GM21360 (cell line): Measurements from ENCODE around the gene TUBA1B.
"Not testable (repeated sequence)": the region's sequence is repeated elsewhere in the genome, so short reads cannot be mapped to it uniquely, and the experiment has no call there.

Source experiments
- ATAC-seq: cut with Tn5 transposase; IDR thresholded peaks from one replicate; pipeline ENCODE4 v1.9.1; 2021; ENCODE audit warnings: mild to moderate bottlenecking, moderate library complexity; ENCODE audit not compliant: unreplicated experiment

The TUBA1B gene

DNA sequence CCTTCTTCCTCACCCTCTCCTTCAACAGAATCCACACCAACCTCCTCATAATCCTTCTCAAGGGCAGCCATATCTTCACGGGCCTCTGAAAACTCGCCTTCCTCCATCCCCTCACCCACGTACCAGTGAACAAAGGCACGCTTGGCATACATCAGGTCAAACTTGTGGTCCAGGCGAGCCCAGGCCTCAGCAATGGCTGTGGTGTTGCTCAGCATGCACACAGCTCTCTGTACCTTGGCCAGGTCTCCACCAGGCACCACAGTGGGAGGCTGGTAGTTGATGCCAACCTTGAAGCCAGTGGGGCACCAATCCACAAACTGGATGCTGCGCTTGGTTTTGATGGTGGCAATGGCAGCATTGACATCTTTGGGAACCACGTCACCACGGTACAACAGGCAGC, 3.2 kb downstream of the TUBA1B start:
- ATAC-seq = not testable (repeated sequence)

DNA sequence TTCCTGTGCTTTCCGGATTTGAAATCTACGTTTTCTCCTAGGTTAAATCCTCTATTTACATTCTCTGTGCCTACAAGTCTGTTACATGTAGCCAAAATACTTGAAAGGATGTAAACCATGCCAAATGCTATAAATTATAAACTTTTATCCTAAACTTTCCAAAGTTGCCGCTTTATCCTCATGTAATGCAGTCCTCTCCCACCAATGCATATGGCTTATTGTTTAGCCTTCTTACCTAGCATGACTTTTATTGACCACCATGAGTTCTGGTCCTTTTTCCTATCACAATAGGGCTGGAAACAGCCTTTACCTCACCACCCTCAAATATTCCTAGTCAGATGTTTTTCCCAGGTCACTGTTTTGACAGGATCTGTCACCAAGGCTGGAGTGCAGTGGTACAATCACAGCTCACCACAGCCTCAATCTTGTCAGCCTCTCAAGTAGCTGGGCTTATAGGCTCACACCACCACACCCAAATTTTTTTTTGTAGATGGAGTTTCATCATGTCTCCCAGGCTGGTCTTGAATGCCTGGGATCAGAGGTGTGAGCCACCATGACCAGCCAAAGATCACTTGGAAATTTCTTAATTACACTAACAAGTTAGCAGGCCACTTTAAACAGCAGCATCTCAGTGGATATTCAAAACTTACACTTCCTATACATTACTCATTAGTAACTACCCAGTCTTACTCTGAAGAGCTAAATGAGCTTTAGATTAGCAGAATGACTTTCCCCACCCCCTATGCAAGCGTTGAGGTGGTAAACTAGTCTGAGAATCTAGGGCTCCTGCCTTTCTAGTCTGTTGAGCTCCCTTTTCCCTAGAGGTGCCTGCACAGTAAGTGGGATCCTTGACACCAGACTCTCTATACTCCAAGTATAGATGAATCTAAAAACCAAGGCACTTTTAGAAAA, 4.1 kb downstream of the TUBA1B start:
- no peak for ATAC-seq

DNA sequence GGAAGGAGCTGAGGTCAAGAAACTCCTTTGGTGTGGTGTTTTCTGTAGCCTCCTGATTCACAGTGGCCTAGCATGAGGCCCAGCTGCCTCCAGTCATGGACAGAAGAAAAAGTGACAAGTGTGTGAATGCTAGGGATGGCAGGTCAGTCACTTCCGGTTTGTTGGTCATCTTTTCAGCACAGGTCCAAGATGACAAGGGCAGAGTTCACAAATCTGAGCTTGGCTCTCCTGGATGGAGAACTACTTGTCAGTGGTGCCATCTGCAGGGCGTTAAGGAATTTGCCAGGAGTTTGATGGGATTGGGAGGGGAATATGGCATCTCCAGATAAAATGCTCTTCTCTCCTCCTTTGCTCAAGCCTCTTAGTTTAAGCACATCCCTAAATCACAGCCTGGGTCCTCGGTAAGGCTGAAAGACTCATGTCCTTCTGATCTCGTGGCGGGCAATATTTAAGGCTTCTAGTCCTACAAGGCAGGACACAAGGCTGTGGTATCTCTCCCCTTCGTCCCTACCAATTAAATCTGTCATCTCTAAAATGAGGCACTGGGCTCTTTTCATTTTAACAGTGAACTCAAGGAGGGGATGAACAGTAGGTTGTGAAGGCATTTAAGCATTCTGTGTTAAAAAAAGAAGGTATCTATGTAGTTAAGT, 10.0 kb downstream of the TUBA1B start:
- no peak for ATAC-seq

DNA sequence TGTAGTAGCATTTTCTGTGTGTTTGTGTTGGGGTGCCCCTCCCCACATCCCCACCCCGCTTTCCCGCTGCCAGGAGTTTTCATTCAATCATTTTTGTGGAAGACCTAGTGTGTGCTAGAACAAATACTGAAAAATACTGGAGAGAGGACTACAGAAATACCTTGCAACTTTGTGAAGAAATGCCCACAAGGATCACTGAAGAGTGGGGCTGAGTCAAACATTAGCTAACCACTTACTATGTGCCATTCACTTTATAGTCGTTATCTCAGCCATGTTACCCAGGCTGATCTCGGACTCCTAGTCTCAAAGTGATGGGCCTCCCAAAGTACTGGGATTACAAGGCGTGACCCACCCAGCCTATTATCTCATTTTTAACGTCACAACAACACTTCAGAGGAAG, 20.0 kb downstream of the TUBA1B start:
- ATAC-seq = no peak

DNA sequence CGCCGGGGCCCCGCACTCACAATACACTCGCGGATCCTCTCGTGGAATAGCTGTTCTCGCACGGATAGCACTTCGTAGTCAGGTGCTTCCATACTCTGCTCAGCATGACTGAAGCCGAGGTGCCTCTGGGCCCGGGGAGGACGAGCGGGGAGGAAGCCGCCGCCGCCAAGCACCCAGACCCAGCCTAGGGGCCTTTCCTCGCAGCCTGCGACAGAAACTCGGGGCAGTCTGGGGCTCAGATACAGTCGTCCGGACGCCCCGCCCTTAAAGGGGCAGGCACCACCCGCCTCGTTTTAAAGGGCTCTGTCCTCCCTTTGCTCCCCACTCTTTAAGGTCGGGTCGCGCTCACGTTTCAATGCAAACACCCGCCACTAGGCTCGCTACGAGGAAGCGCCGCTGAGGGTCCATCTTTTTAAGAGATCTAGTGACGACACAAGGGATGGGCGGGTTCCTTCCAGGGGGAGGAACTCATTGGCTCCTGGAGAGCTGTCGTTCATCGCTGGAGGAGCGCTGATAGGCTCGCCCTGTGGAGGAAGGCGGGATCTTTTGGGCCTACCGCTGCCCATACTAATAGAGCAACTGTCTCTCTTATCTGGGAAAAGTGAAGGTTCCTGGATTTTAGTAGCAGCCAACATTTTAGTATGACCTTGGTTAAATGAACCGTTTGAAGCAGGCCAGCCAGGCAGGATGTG, 20.6 kb downstream of the TUBA1B start, which contains the start of gene LMBR1L:
LMBR1L (minus strand) TSS at position 384 of the 692 bp plus-strand sequence; CDS start at position 92, 292 bp downstream.
- ATAC-seq = peak; percentile 97

DNA sequence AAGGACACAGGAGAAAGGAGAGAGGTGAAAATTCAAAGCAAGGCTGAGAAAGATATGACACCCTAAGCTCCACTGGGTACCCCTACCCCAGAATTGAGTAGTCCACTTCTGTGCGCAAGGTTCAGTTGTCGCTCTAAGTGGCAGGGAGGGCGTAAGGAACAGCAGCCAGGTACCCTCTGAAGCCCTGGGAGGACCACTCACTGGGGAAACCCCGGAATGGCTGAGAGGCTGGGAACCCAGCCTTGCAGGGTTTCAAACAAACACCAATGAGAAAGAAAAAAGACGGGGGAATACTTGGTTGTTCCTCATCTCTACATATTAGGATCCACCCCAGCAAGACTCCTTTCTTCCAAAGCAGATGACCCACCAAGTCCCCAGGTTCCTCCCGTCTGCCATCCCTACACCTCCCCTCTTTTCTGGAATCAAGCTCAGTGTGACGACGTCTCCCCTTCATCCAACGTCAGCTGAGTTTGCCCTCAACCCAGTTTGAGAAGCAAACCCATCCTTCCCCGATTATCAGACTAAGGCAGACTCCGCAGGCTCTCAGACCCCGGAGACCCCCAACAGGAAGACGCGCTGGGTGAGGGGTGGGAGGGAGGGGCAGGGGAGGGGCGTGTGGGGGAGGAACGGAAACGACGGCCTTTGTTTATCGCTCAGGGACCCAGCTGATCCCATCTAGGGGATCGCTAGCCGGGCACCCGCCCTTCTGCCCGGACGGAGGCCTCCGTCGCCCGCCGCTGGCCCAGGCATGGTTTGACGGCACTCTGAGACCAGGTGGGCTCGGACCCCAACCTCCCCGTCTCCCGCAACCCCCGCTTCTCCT, 21.3 kb downstream of the TUBA1B start:
- no peak for ATAC-seq

DNA sequence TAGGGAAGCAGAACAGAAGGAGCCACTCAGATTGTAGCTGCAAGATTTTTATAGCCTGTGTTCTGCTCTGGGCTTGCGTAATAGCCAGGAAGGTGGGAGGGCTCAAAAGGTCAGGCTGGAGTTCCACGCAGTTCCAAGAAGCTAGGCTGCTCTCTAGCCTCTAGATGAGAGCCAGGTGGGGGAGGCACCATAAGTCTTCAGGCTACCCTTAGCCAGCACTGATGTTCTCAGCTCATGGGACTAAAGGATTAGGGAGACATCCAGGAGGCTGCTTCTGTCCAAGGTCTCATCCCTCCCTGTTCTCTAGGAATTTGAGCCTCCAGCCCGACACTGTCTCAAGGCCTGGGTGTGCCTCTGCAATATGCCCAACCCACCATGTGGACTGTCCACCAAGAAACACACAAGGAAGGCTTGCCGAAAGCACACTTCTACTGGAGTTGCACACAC, 22.2 kb downstream of the TUBA1B start:
- no peak for ATAC-seq

DNA sequence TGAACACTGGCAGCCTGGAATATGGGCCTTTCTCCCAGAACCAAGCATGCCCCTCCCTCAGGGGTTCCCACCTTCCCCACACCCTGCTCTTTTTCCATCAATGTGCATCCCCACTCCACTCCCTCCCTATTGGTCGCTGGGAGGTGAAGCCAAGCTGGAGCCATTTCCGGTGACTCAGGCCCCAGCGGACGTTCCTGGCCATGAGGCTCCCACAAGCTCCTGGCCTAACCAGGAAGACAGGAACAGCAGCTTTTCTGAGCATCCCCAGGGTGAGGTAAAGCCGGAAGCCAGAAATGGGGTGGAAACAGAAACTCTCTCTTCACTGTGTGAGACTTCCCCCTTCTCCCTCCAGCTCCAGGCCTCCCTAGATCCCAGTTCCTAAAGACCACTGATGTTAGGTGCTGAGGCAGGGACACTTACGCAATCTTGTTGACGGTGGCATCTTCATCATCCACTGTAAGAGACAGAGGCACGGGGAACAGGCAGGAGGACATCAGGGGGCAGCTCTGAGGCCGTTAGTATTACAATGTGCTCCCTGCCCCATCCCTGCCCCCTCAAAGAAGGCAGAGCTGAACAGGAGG, 25.6 kb downstream of the TUBA1B start:
- ATAC-seq = no peak

DNA sequence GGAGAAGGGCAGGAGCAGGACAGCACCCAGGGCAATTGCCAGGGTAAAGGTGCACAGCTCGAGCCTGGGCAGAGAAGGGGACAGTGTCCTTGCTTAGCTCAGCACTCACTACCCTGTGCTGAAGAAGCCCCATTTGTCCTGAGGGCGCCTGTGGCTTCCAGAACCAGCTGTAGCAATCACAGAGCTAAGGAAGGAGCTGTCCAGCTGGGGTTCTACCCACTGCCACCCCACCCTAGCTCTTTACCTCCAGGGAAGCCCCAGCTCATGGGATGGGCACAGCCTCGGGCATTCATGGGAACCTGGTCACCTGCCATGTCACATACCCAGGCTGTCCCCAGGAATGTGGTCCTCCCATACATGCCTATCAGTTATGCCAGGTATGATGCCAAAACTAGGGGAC, 26.4 kb downstream of the TUBA1B start:
- no peak for ATAC-seq

DNA sequence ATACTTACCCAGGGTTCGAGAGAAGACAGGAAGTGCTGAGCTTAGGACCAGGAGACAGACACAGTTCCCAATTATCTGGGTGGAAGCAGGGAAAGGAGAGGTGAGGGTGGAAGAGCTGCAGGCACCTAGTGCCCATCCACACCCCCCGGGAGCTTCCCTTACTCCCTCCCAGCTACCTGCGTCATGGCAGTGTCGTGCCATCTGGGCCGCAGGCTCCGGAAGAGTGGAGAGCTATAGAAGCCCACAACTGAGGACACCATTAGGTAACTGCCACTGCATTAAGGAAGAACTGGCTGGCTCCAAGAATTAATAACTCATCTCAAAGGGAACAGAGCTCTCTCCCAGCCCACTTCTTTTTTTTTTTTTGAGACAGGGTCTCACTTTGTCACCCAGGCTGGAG, 30.8 kb downstream of the TUBA1B start:
- ATAC-seq = no peak

DNA sequence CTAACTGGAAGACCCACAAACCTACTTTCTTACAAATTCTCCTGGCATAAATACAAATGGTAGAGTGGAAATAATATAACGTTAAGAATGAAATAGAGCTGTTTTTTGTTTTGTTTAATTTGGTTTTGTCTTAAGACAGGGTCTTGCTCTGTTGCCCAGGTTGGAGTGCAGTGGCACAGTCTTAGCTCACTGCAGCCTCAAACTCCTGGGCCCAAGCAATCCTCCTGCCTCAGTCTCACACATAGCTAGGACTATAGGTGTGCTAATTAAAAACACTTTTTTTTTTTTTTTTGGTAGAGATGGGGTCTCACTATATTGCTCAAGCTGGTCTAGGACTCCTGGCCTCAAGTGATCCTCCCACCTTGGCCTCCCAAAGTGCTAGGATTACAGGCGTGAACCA, 32.5 kb downstream of the TUBA1B start:
- no peak for ATAC-seq

DNA sequence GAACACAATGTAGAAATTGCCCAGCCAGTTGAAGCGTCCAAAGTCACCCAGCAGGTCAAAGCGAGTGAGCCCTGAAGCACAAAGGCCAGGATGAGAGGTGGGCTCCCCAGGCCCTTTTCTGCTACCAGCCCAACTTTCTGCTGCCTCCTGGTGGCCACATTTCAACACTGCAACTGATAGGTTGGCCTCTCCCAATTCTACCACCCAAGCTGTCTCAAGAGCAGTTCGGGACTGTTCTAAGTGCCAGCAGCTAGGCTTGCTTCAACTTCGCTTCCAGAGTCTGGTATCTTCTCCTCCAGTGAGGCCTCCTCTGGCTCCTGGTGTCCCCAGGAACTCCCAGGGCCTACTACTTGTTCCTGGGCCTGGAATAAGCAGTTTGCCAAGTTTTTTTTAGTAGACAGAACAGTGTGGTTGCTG, 33.2 kb downstream of the TUBA1B start:
- no peak for ATAC-seq

DNA sequence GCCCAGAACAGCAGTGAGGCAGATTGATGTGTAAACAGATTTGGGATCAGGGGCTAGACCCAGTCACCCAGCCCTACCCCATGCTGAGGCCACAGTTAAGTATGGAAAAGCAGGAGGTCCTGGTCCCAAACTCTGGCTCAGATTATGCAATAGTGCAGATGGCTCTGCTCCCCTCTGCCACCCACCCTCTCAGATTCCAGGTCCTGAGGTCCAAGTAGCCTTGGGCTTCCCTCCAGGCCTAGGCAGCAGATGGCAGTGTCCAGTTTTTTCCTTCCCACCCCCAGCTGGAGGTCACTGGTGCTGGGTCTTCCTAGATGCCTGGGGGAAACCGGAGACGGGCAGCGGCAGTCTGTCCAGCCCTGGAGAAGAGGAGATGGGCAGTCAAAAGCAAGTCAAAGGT, 33.8 kb downstream of the TUBA1B start:
- ATAC-seq = no peak

DNA sequence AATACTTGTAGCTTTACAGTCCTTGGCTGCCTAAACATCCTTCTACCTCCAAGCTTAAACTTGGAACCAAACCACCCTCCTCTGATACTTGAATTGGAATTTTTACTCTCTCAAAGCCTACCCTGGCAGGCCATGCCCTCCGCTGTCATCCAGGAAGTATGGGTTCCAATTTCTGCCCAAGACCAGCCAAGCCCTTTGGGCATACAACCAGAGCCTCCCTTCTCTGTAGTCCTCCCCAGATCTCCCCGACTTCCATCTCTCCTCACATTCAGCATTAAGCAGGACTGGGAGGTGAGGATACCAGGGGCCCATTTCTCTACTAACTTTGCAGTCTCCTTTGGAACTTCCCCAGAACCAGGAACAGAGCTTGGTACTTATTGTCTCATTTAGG, 36.2 kb downstream of the TUBA1B start:
- no peak for ATAC-seq

DNA sequence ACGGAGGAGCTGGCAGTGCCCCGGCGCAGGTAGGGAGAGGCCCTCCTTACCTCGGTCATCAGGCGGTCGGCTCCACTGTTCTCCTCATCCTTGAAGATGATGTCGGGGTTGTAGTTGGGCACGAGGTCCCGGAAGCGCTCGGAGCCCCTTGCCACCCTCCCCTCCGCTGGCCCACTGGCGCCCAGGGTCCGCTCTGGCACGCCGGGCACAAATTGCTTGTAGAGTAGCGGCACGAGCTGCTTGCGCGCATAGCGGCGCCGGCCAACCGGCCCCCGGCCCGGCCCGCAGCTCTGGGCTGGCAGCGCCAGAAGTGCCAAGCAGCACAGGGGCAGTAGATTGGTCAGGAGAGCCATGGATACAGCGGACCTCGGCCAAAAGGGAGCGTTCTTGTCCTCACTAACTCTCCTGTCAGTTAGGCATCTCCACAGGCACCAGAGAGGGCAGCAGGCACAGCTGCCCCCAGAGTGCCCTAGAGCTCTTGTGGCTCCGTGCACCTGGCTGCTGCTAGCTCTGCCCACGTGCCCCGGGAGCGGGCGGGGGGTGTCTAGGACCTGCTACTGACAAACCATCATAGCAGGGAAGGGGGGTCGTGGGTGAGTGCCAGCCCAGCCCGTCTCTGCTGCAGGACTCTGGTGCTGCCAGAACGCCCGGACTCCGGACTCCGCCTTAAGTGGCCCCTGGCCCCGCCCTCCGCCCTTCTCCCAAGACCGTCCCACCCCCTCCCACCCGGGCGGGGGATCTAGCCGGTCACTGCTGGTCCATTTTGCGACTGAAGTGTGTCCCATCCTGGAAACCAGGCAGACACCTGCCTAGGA, 36.8 kb downstream of the TUBA1B start, which contains the start of gene DHH:
DHH (minus strand) TSS at position 642 of the 815 bp plus-strand sequence; CDS start at position 353, 289 bp downstream.
- no peak for ATAC-seq

DNA sequence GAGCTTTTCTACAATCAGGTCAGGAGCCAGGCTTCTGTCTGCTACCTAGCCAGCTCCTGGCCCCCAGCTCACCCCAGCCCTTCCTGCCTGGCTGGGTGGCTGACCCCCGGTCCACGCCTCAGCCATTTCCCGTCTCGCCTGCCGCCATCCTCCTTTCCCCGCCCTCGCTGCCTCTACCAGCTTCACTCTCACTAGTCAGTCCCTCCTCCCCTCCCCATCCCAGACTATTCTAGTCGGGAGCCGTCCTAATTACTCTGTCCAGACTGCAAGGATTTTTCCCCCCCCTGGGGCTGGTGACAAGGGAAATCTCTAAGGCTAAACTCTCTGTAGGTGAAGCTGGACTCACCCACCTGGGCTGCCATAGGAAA, 37.4 kb downstream of the TUBA1B start:
- no peak for ATAC-seq

DNA sequence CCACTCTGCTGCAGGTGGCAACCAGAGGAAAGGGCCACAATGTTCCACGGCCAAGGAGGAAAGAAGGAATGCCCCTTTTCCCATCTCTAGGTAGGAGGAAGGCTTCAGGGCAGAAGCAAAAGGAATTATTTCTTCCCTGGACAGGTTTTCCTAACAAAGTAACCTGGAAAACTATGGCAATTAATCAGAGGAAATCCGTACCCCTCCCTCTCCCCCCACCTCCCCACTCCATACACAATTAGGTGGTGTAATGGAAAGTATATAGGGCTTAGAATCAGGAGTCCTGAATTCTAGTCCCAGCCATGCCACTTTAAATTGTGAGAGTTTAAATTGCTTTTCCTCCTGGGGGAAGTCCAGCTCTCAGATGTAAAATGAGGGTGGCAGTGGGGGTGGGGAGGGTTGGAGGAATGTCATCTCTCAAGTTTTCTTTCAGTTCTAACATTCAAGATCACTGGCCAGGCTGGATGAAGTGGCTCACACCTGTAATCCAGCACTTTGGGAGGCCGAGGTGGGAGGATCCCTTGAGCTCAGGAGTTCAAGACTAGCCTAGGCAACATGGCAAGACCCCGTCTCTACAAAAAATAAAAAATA, 38.3 kb downstream of the TUBA1B start:
- no peak for ATAC-seq

DNA sequence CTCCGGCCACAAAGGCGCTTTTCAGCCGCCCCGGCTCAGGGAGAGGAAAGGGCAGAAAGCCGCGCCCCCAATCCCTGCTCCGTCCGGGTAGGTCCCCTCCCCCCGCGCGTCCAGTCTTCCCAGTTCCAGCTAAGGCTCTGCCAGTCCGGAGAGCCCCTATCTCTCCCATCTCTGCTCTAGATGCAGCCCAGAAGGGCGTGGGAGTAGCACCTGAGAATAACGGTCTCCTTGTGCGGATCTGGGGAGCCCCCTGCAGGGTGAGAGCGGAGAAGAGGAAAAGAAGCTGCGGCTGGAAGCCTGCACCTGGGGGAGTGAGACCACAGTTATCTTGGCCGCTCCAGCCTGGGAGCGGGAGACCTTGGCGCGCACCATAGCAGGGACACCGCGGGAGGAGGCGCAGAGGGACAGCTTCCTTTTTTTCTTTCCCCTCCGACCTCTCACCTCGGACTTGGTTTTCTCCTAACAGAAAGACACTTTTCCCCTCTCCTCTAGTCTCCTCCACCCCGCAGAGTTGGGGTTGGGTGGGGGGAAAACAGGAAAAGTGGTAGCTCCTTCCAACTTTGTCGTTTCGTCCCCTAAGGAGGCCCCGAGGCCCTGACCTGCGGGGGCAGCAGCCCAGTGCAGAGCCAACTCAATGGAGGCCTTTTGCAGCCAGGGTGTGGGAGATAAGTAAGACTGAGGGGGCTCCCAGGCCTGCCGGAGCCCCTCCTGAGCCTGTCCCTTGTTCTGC, 38.9 kb downstream of the TUBA1B start:
- no peak for ATAC-seq

DNA sequence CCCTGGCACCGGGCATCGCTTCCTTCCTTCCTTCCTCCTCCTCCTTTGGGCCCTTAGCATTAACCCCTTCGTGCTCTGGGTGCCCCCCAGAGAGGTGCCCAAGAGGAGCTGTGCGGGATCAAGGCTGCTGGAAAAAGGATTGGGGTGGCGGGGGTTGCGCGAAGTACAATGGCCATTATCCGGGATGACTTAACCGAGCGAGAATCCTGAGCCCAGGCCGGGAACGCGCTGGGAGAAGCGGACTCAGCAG, 39.4 kb downstream of the TUBA1B start:
- no peak for ATAC-seq
